GM23338 (cell line): ENCODE measurements around the gene IL31. TPM values are rescaled to one million over a fixed set of nuclear protein-coding genes. Genes with fewer than 3 reads are reported as not detected.

ENCODE experiments used
- ATAC-seq: fragments of 200-7000 bp; cut with Tn5 transposase; 3 replicates; pipeline ENCODE4 v1.9.1; 2020
- DNase-seq: peaks from one replicate; pipeline ENCODE4 v3.0.0-alpha.2; 2015; ENCODE audit warnings: low spot score
- H2AFZ ChIP-seq: fragments of 200-600 bp; sonication (generic); 2 replicates; pipeline ENCODE4 v1.8.0; 2016; ENCODE audit warnings: antibody characterized with exemption, mild to moderate bottlenecking, moderate library complexity
- H3F3A ChIP-seq: fragments of 200-600 bp; sonication (generic); replicated peaks from 2 replicates; pipeline ENCODE4 v1.8.0; 2017; ENCODE audit warnings: antibody characterized with exemption, mixed run types, low read depth
- H3K27ac ChIP-seq: fragments of 200-600 bp; sonication (generic); 2 replicates; pipeline ENCODE4 v1.6.1; 2016; ENCODE audit warnings: low read depth
- H3K27me3 ChIP-seq: fragments of 200-600 bp; sonication (generic); 2 replicates; pipeline ENCODE4 v1.8.0; 2016; ENCODE audit warnings: mild to moderate bottlenecking, mixed run types, moderate library complexity; ENCODE audit not compliant: insufficient read depth
- H3K36me3 ChIP-seq: fragments of 200-600 bp; sonication (generic); 2 replicates; pipeline ENCODE4 v1.8.0; 2016; ENCODE audit warnings: mild to moderate bottlenecking; ENCODE audit not compliant: insufficient read depth
- H3K4me1 ChIP-seq: fragments of 200-600 bp; sonication (generic); 2 replicates; pipeline ENCODE4 v1.8.0; 2016; ENCODE audit warnings: mild to moderate bottlenecking, moderate library complexity; ENCODE audit not compliant: insufficient read depth
- H3K4me2 ChIP-seq: fragments of 200-600 bp; sonication (generic); 2 replicates; pipeline ENCODE4 v1.7.1; 2017; ENCODE audit warnings: mixed run types
- H3K4me3 ChIP-seq: fragments of 200-600 bp; sonication (generic); 2 replicates; pipeline ENCODE4 v1.6.1; 2016; ENCODE audit warnings: mixed run types
- H3K79me2 ChIP-seq: fragments of 200-600 bp; sonication (generic); replicated peaks from 2 replicates; pipeline ENCODE4 v1.8.0; 2017; ENCODE audit warnings: mild to moderate bottlenecking; ENCODE audit not compliant: insufficient read depth
- H3K9me2 ChIP-seq: fragments of 200-600 bp; sonication (generic); 2 replicates; pipeline ENCODE4 v1.8.0; 2017; ENCODE audit not compliant: insufficient read depth
- H4K20me1 ChIP-seq: fragments of 200-600 bp; sonication (generic); replicated peaks from 2 replicates; pipeline ENCODE4 v1.8.0; 2017; ENCODE audit warnings: mild to moderate bottlenecking; ENCODE audit not compliant: insufficient read depth
- H3K27ac Mint-ChIP-seq: 2 replicates; pipeline ENCODE4 v1.8.0; 2020; ENCODE audit warnings: inconsistent platforms, mild to moderate bottlenecking, moderate library complexity, mixed read lengths
- H3K27me3 Mint-ChIP-seq: 3 replicates; pipeline ENCODE4 v1.8.0; 2022; ENCODE audit warnings: low read depth, mild to moderate bottlenecking, moderate library complexity, mixed read lengths, inconsistent platforms; ENCODE audit not compliant: insufficient read depth, poor library complexity
- H3K36me3 Mint-ChIP-seq: 3 replicates; pipeline ENCODE4 v1.8.0; 2021; ENCODE audit warnings: low read depth, mild to moderate bottlenecking, inconsistent platforms, moderate library complexity, mixed read lengths
- H3K4me1 Mint-ChIP-seq: 3 replicates; pipeline ENCODE4 v1.8.0; 2020; ENCODE audit warnings: mild to moderate bottlenecking, inconsistent platforms, mixed read lengths
- H3K4me3 Mint-ChIP-seq: 3 replicates; pipeline ENCODE4 v1.8.0; 2021; ENCODE audit warnings: moderate library complexity, mild to moderate bottlenecking, inconsistent platforms, mixed read lengths
- H3K9me3 Mint-ChIP-seq: 3 replicates; pipeline ENCODE4 v1.8.0; 2020; ENCODE audit warnings: moderate library complexity, mild to moderate bottlenecking, inconsistent platforms, mixed read lengths
- CREB1 ChIP-seq: fragments of 250-450 bp; sonication (Bioruptor Pico); IDR thresholded peaks from 2 replicates; pipeline ENCODE4 v1.5.0; 2020; ENCODE audit warnings: low read depth, mild to moderate bottlenecking, moderate library complexity
- CTCF ChIP-seq, 2 experiments: fragments of 200-600 bp in 1 of 2; sonication (generic) in 1 of 2; conservative IDR thresholded peaks; 2 replicates each; pipeline versions ENCODE4 v1.5.1 to v1.6.1; 2016 to 2017; ENCODE audit warnings: antibody characterized with exemption in 2 of 2, low read depth in 2 of 2, mild to moderate bottlenecking in 2 of 2, moderate library complexity in 1 of 2
- ETS1 ChIP-seq: IDR thresholded peaks from 2 replicates; pipeline ENCODE4 v1.6.1; 2016; ENCODE audit warnings: antibody characterized with exemption
- EZH2 ChIP-seq: fragments of 200-600 bp; sonication (generic); IDR thresholded peaks from one replicate; pipeline ENCODE4 v1.8.0; 2017; ENCODE audit warnings: antibody characterized with exemption, mild to moderate bottlenecking, low read depth; ENCODE audit not compliant: unreplicated experiment
- EZH2phosphoT487 ChIP-seq: fragments of 200-600 bp; sonication (generic); IDR thresholded peaks from one replicate; pipeline ENCODE4 v1.8.1; 2018; ENCODE audit warnings: antibody characterized with exemption; ENCODE audit not compliant: unreplicated experiment
- JUNB ChIP-seq: IDR thresholded peaks from one replicate; pipeline ENCODE4 v1.6.1; 2016; ENCODE audit warnings: antibody characterized with exemption; ENCODE audit not compliant: unreplicated experiment
- POLR2AphosphoS5 ChIP-seq: IDR thresholded peaks from 2 replicates; pipeline ENCODE4 v1.6.1; 2016; ENCODE audit warnings: antibody characterized with exemption, low read depth
- ZNF114 ChIP-seq: fragments of 250-450 bp; sonication (Bioruptor Pico); IDR thresholded peaks from 2 replicates; pipeline ENCODE4 v1.5.0; 2020; ENCODE audit warnings: mild to moderate bottlenecking, moderate library complexity
- ZNF331 ChIP-seq: fragments of 250-450 bp; sonication (Bioruptor Pico); IDR thresholded peaks from 2 replicates; pipeline ENCODE4 v1.5.0; 2020; ENCODE audit warnings: low read depth, mild to moderate bottlenecking, moderate library complexity
- polyA plus RNA-seq: library from polyadenylated mRNA; unstranded; fragments of >200 nt; fragmentation: Nextera tagmentation; extraction: Ambion mirVana; gene quantifications from 2 replicates; pipeline ENCODE4 v1.2.1, GENCODE V29; 2016
- total RNA-seq: library from RNA; depleted of rRNA; stranded (reverse); fragments of >200 nt; shearing (Covaris generic); gene quantifications from 2 replicates; pipeline ENCODE4 v1.2.3, GENCODE V29; 2014
- TF ChIP-seq, protein P1 (sequence below): IDR thresholded peaks from one replicate; pipeline ENCODE4 v1.6.1; 2018; ENCODE audit warnings: antibody characterized with exemption; ENCODE audit not compliant: unreplicated experiment

IL31 gene
- total and polyA plus RNA-seq, 2 experiments from 2014 or later = not detected

- H3K4me3 ChIP-seq = no peak overlapping the region
- no peaks in the 10 kb centered on the region for H3K9me2 ChIP-seq
- H3K4me2 ChIP-seq = no peak overlapping the region
- TF ChIP-seq ZNF331 (CRISPR knock-in tag) = no peak
- TF ChIP-seq CREB1 = no peak
- TF ChIP-seq POLR2AphosphoS5 = no peak
- no peak for TF ChIP-seq EZH2
- H3K27ac ChIP-seq = no peak overlapping the region
- Mint-ChIP-seq H3K27ac (no peak overlapping the region), H3K4me3 (no peak overlapping the region), H3K4me1 (no peaks in the 10 kb centered on the region), H3K27me3 (no peaks in the 10 kb centered on the region), H3K9me3 (no peaks in the 10 kb centered on the region), H3K36me3 (no peaks in the 10 kb centered on the region)
- H3K27me3 ChIP-seq = no peaks in the 10 kb centered on the region
- no peak overlapping the region for H2AFZ ChIP-seq
- H3K36me3 ChIP-seq = no peaks in the 10 kb centered on the region
- no peaks in the 10 kb centered on the region for H3K4me1 ChIP-seq
- DNase-seq = no peak
- ATAC-seq = no peak
- H4K20me1 ChIP-seq = no peaks in the 10 kb centered on the region
- no peaks in the 10 kb centered on the region for H3K79me2 ChIP-seq
- no peaks in the 10 kb centered on the region for H3F3A ChIP-seq
Observed at GRCh38 chr12:122161682-122162081, 12.3 kb downstream of the IL31 start.

DNA sequence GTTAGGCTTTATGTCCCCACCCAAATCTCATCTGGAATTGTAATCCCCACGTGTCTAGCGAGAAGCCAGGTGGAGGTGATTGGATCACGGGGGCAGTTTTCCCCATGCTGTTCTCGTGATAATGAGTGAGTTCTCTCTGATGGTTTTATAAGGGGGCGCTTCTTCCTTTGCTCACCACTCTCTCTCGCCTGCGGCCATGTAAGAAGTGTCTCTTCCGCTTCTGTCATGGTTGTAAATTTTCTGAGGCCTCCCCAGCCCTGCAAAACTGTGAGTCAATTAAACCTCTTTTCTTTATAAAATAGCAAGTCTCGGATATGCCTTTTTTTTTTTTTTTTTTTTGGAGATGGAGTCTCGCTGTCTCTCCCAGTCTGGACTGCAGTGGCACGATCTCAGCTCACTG lies 13.3 kb downstream of the IL31 start:
- Histone ChIP-seq H3K27ac (no peak overlapping the region), H3F3A (no peaks in the 10 kb centered on the region), H3K27me3 (no peaks in the 10 kb centered on the region), H3K4me2 (no peak overlapping the region), H3K79me2 (no peaks in the 10 kb centered on the region), H3K36me3 (no peaks in the 10 kb centered on the region), H3K4me1 (no peaks in the 10 kb centered on the region), H4K20me1 (no peaks in the 10 kb centered on the region), H3K4me3 (no peak overlapping the region), H2AFZ (no peak overlapping the region), H3K9me2 (no peaks in the 10 kb centered on the region)
- ATAC-seq (no peak), DNase-seq (no peak)
- Mint-ChIP-seq H3K4me1 (peaks cover under 1% of the 10 kb centered on the region; the same call in 1 of the 3 replicates), H3K4me3 (no peak overlapping the region), H3K27ac (no peak overlapping the region), H3K9me3 (no peaks in the 10 kb centered on the region), H3K27me3 (peaks cover 3% of the 10 kb centered on the region), H3K36me3 (no peaks in the 10 kb centered on the region)
- TF ChIP-seq ETS1 (no peak), EZH2phosphoT487 (no peak), POLR2AphosphoS5 (no peak), JUNB (no peak), ZNF114 (CRISPR knock-in tag) (no peak), EZH2 (no peak), CREB1 (no peak)

- Mint-ChIP-seq H3K9me3 (no peaks in the 10 kb centered on the region; the same call in 2 of the 3 replicates), H3K4me3 (no peak overlapping the region), H3K36me3 (no peaks in the 10 kb centered on the region), H3K4me1 (peaks cover 3% of the 10 kb centered on the region; the same call in 1 of the 3 replicates), H3K27ac (no peak overlapping the region), H3K27me3 (peaks cover 3% of the 10 kb centered on the region)
- Histone ChIP-seq H3K79me2 (no peaks in the 10 kb centered on the region), H4K20me1 (no peaks in the 10 kb centered on the region), H3K27ac (no peak overlapping the region), H2AFZ (no peak overlapping the region), H3F3A (no peaks in the 10 kb centered on the region), H3K4me3 (no peak overlapping the region), H3K27me3 (no peaks in the 10 kb centered on the region), H3K9me2 (no peaks in the 10 kb centered on the region), H3K36me3 (no peaks in the 10 kb centered on the region), H3K4me2 (no peak overlapping the region), H3K4me1 (no peaks in the 10 kb centered on the region)
- ATAC-seq (peak; percentile 51), DNase-seq (peak; percentile 40)
- TF ChIP-seq ZNF331 (CRISPR knock-in tag) = no peak
- peak; percentile 34 to 53; a peak in 3 of 4 replicates for TF ChIP-seq CTCF (conservative IDR thresholded peaks at IDR 0.05; ENCODE audit: low read depth in 2 of 2)
- TF ChIP-seq, protein P1, sequence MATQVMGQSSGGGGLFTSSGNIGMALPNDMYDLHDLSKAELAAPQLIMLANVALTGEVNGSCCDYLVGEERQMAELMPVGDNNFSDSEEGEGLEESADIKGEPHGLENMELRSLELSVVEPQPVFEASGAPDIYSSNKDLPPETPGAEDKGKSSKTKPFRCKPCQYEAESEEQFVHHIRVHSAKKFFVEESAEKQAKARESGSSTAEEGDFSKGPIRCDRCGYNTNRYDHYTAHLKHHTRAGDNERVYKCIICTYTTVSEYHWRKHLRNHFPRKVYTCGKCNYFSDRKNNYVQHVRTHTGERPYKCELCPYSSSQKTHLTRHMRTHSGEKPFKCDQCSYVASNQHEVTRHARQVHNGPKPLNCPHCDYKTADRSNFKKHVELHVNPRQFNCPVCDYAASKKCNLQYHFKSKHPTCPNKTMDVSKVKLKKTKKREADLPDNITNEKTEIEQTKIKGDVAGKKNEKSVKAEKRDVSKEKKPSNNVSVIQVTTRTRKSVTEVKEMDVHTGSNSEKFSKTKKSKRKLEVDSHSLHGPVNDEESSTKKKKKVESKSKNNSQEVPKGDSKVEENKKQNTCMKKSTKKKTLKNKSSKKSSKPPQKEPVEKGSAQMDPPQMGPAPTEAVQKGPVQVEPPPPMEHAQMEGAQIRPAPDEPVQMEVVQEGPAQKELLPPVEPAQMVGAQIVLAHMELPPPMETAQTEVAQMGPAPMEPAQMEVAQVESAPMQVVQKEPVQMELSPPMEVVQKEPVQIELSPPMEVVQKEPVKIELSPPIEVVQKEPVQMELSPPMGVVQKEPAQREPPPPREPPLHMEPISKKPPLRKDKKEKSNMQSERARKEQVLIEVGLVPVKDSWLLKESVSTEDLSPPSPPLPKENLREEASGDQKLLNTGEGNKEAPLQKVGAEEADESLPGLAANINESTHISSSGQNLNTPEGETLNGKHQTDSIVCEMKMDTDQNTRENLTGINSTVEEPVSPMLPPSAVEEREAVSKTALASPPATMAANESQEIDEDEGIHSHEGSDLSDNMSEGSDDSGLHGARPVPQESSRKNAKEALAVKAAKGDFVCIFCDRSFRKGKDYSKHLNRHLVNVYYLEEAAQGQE = no peak
Observed at GRCh38 chr12:122159882-122160281, 14.1 kb downstream of the IL31 start.
